ENCODE data around the gene ZNF202.

DNA sequence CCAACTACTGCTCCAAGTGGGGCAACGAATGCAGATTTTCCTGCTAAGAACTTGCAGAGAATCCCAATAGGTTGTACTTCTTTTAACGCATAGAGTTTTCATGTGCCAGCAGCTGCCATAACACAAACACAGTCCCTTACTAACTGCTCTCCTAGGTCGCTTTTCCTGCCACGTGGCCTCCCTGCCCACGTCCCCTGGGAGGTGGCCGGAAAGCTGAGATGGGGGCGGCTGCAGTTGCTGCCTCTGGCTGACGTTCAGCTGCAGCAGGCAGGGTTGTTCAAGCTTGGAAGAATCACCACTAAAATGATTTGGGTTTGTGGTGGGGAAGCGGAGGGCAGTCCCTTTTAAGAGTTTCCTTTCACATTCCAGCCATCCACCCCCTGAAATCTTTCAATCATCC lies 39.3 kb downstream of the ZNF202 start:
- TF ChIP-seq CTCF (IDR thresholded peaks at IDR 0.05) = no peak
- TF ChIP-seq POLR2AphosphoS5 (IDR thresholded peaks at IDR 0.05) = no peak
- no peak for TF ChIP-seq POLR2A (IDR thresholded peaks at IDR 0.05)
- no peak for TF ChIP-seq EP300 (IDR thresholded peaks at IDR 0.05)
